Lower leg skin (tissue), 4 donors: ENCODE measurements around the gene MPZL3. TPM values are rescaled to one million over a fixed set of nuclear protein-coding genes. Genes with fewer than 3 reads are reported as not detected.
"Not testable (repeated sequence)": the region's sequence is repeated elsewhere in the genome, so short reads cannot be mapped to it uniquely, and the experiment has no call there.

Experiments
- DNase-seq, 2 donors: peaks; one replicate each; pipeline ENCODE4 v3.0.0-alpha.2; 2019; ENCODE audit warnings: low spot score in 2 of 2
- H3K4me3 ChIP-seq: fragments of 200-600 bp; sonication (generic); 2 replicates; pipeline ENCODE4 v1.5.1; 2017; ENCODE audit warnings: mild to moderate bottlenecking, low read depth; ENCODE audit not compliant: poor library complexity, severe bottlenecking
- POLR2A ChIP-seq, 2 donors: fragments of 450-650 bp; IDR thresholded peaks; one replicate each; pipeline ENCODE4 v1.6.1; 2016 to 2017; ENCODE audit warnings: antibody characterized with exemption in 2 of 2, mild to moderate bottlenecking in 1 of 2, moderate library complexity in 1 of 2
- WGBS, 2 donors: methylation state at CpG; one replicate each; pipeline ENCODE4 v1.1.5; 2018; 5-methylcytosine and 5-hydroxymethylcytosine counted together
- intact Hi-C: fragments of 100-400 bp; cut with DNase I; formaldehyde crosslinking; loops from one replicate; pipeline ENCODE4 v1.15.0; 2023; ENCODE audit warnings: low total_unique reads
- total RNA-seq, 4 donors: library from RNA; depleted of rRNA; stranded (reverse); fragments of >200 nt; gene quantifications; one replicate each; pipeline ENCODE4 v1.1.0, GENCODE V29; 2016
- TF ChIP-seq, protein P1 (sequence below), 3 donors: fragments of 450-650 bp; IDR thresholded peaks; one replicate each; pipeline ENCODE4 v1.5.1; 2016; ENCODE audit warnings: antibody characterized with exemption in 3 of 3, mild to moderate bottlenecking in 3 of 3, moderate library complexity in 2 of 3

The MPZL3 gene
- total RNA-seq, 4 donors from 2014 or later, result 55.9 to 120 (median 91.2) TPM

DNA sequence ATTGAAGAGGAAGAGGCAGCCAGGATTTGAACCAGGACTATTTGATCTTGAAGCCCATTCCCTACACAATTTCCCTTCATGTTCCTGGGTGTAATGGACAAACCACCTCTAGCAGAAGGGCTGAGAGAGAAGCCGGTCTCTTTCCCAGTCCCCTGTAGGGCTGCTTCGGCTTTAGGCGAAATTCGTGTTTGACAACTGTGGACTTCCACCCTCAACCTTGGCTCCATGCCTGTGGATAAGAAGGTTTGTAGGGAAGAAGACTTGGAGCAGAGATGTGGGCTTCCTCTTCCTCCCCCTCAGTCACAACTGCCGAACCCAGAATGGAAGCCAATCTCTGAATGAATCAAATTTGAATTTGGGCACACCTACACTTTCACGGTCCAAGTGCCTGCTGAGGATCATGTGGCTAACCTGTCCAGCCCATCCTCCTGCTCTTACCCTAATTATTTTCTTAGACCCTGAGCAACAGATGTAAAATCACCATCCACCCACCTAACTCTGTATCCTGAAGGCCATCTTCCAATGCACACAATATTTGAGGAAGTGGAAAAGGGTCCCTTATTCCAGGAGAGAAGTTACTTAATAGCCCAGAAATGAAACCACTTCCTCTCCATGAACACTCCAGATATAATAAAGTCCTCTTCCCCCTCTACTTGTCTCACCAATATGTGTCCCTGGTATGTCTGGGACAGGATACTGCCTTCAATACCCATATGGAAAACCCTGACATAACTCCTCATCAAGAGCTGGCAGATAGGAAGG lies 65.6 kb downstream of the MPZL3 start:
- intact Hi-C loops, result no loop called here
- H3K4me3 ChIP-seq, result no peak overlapping the region
- TF ChIP-seq, protein P1, sequence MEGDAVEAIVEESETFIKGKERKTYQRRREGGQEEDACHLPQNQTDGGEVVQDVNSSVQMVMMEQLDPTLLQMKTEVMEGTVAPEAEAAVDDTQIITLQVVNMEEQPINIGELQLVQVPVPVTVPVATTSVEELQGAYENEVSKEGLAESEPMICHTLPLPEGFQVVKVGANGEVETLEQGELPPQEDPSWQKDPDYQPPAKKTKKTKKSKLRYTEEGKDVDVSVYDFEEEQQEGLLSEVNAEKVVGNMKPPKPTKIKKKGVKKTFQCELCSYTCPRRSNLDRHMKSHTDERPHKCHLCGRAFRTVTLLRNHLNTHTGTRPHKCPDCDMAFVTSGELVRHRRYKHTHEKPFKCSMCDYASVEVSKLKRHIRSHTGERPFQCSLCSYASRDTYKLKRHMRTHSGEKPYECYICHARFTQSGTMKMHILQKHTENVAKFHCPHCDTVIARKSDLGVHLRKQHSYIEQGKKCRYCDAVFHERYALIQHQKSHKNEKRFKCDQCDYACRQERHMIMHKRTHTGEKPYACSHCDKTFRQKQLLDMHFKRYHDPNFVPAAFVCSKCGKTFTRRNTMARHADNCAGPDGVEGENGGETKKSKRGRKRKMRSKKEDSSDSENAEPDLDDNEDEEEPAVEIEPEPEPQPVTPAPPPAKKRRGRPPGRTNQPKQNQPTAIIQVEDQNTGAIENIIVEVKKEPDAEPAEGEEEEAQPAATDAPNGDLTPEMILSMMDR (IDR thresholded peaks at IDR 0.05), result no peak
- no peak for TF ChIP-seq POLR2A (IDR thresholded peaks at IDR 0.05)
- DNase-seq, result peak in 1 of 2 donors; percentile 9
- WGBS, 2 donors, result 62 to 72% methylated on average over 6 of the region's 6 CpGs

DNA sequence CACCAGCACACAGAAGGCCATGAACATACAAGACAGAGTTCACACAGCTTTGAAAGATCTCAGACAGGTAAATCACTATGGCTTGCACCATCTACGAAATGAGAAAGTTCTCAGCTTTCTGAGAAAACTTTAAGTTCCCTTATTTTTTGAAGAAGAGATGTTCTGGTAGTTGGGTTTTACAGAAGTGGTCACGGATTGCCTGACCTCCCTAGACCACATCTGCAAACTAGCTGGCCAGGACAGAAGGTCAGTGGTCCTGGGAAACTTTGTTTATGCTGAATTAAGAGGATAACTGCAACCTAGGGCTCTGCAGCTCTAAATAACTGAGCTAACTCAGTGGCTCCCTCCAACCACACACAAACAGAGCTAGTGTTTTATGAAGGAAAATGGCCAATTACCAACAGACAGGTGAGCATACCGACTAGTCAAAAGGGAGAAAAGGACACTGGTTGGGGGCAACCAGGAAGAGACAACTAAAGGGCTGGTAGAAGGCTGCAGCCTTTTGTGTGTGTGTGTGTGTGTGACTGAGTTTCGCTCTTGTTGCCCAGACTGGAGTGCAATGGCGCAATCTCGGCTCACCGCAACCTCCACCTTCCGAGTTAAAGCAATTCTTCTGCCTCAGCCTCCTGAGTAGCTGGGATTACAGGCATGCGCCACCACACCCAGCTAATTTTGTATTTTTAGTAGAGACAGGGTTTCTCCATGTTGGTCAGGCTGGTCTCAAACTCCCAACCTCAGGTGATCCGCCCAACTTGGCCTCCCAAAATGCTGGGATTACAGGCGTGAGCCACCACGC lies 67.2 kb downstream of the MPZL3 start:
- intact Hi-C loops, result no loop called here
- 88 to 92% methylated on average over 12 of the region's 12 CpGs for WGBS, 2 donors
- peak in 1 of 2 donors; percentile 56 for DNase-seq
- TF ChIP-seq POLR2A (IDR thresholded peaks at IDR 0.05), result no peak
- TF ChIP-seq, protein P1 (IDR thresholded peaks at IDR 0.05), result no peak
- H3K4me3 ChIP-seq, result no peak overlapping the region

DNA sequence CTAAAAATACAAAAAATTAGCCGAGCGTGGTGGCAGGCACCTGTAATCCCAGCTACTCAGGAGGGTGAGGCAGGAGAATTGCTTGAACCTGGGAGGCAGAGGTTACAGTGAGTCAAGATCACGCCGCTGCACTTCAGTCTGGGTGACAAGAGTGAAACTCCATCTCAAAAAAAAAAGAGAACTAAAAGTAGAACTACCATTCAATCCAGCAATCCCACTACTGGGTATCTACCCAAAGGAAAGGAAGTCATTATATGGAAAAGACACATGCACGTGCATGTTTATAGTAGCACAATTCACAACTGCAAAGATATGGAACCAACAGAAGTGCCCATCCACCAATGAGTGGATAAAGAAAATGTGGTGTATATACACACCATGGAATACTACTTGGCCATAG lies 68.5 kb downstream of the MPZL3 start:
- intact Hi-C loops, DNase-seq: not testable (repeated sequence)

DNA sequence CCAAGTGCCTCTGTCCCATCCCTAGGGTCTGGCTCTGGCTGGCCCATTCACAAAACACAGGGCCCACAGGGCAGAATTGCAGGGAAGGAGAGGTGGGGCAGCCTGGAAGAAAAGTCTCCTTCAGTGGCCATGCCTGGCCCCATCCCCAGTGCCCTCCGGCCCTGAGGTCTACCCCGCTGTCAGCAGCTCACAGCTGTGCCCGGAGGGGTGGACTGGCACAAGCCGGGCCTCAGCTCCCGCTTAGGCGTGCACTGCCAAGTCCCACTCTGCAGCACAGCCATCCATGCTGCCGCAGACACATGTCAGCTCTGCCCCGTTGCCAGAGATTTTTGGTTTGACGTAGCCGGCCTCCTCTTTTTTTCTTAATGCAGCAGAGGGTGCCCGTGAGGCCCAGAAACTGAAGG lies 71.9 kb downstream of the MPZL3 start:
- peak in 1 of 2 donors; percentile 53 for DNase-seq
- WGBS, 2 donors, result 7 to 9% methylated on average over 9 to 11 of the region's 11 CpGs
- H3K4me3 ChIP-seq, result no peak overlapping the region
- intact Hi-C loops, result no loop called here
- TF ChIP-seq, protein P1 (IDR thresholded peaks at IDR 0.05), result no peak
- TF ChIP-seq POLR2A (IDR thresholded peaks at IDR 0.05), result no peak

More for the DNA sequence above, 68.5 kb downstream of the MPZL3 start:
- 87 to 90% methylated on average over 5 of the region's 5 CpGs for WGBS, 2 donors
- not testable (repeated sequence) for H3K4me3 ChIP-seq

DNA sequence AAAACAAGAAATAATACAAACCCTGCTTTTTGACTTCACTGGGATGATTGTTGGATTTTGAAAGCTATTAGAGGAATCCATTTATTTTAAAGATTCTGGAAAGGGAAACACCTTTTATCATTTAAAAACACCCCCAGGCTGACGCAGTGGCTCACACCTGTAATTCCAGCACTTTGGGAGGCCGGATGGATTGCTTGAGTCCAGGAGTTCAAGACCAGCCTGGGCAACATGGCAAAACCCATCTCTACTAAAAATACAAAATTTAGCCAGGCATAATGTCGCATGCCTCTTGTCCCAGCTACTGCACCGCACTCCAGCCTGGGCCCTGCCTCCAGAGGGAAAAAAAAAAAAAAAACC lies 75.4 kb downstream of the MPZL3 start:
- no peak overlapping the region for H3K4me3 ChIP-seq
- no peak for TF ChIP-seq POLR2A (IDR thresholded peaks at IDR 0.05)
- TF ChIP-seq, protein P1 (IDR thresholded peaks at IDR 0.05), result no peak
- WGBS, 2 donors, result 82 to 85% methylated on average over 4 of the region's 4 CpGs
- intact Hi-C loops, result no loop called here
- no peak for DNase-seq

Other genes with a start within 250 kb of the MPZL3 start
- gene TMPRSS4, start 175.3 kb downstream of the MPZL3 start, total RNA-seq, result 1 to 10 TPM in 2 of 4 donors, under 1 TPM in 2; 0.56 to 4.6 (median 1.3) TPM
- not detected for gene SMIM35, start 165.4 kb downstream of the MPZL3 start, total RNA-seq
- 1 to 10 TPM in 3 of 4 donors, under 1 TPM in 1; 0.25 to 4.0 (median 1.9) TPM for gene SCN4B, start 99.5 kb downstream of the MPZL3 start, total RNA-seq
- gene SCN2B, start 75.7 kb downstream of the MPZL3 start, total RNA-seq, result under 1 TPM in 1 of 4 donors, not detected in 3; 0.06 TPM
- gene JAML, start 27.4 kb downstream of the MPZL3 start, total RNA-seq, result 1 to 10 TPM in 1 of 4 donors, under 1 TPM in 3; 0.42 to 3.0 (median 0.61) TPM
- 10 to 100 TPM; 46.0 to 59.9 (median 53.5) TPM for gene MPZL2, start 11.9 kb upstream of the MPZL3 start, total RNA-seq
- under 1 TPM in 3 of 4 donors, not detected in 1; 0.36 to 0.52 (median 0.46) TPM for gene CD3E, start 52.4 kb upstream of the MPZL3 start, total RNA-seq
- gene CD3D, start 90.3 kb upstream of the MPZL3 start, total RNA-seq, result 1 to 10 TPM in 1 of 4 donors, under 1 TPM in 2, not detected in 1; 0.44 to 5.8 (median 0.46) TPM
- under 1 TPM; 0.12 to 0.59 (median 0.37) TPM for gene CD3G, start 92.0 kb upstream of the MPZL3 start, total RNA-seq
- 10 to 100 TPM; 40.3 to 46.1 (median 44.4) TPM for gene UBE4A, start 107.2 kb upstream of the MPZL3 start, total RNA-seq
- gene ATP5MG, start 149.2 kb upstream of the MPZL3 start, total RNA-seq, result 10 to 100 TPM; 26.7 to 83.6 (median 44.8) TPM
- gene KMT2A, start 184.1 kb upstream of the MPZL3 start, total RNA-seq, result 10 to 100 TPM; 57.8 to 94.6 (median 63.6) TPM